OCI-LY3 (cell line): ENCODE results near the gene CERT1.

Experiments used
- CTCF ChIP-seq: fragments of 200-600, 300-600 bp; sonication (generic); IDR thresholded peaks from 2 replicates; pipeline ENCODE4 v1.5.1; 2014; ENCODE audit warnings: antibody characterized with exemption, low read length, low read depth
- EZH2phosphoT487 ChIP-seq: fragments of 200-600 bp; shearing (Covaris generic); IDR thresholded peaks from 2 replicates; pipeline ENCODE4 v1.6.1; 2018; ENCODE audit warnings: antibody characterized with exemption, mixed run types, low read depth

- no peak for TF ChIP-seq CTCF
- TF ChIP-seq EZH2phosphoT487, result no peak
These were observed 168.6 kb downstream of the CERT1 start for GRCh38 chr5:75342836-75343235.
